Stomach smooth muscle (tissue), 2 donors: ENCODE measurements around the gene FGFR3.

Experiments used
- H3K27ac ChIP-seq: one replicate; pipeline ENCODE4 v1.7.0; 2013; ENCODE audit warnings: mild to moderate bottlenecking, low read length, inconsistent platforms
- H3K27me3 ChIP-seq, 2 donors: one replicate each; pipeline ENCODE4 v1.7.0; 2013; ENCODE audit warnings: low read length in 2 of 2; ENCODE audit not compliant: insufficient read depth in 2 of 2, control insufficient read depth in 1 of 2
- H3K36me3 ChIP-seq, 2 donors: one replicate each; pipeline ENCODE4 v1.7.0; 2013; ENCODE audit warnings: low read length in 2 of 2; ENCODE audit not compliant: control insufficient read depth in 2 of 2, insufficient read depth in 2 of 2
- H3K4me1 ChIP-seq: one replicate; pipeline ENCODE4 v1.7.0; 2013; ENCODE audit warnings: low read length; ENCODE audit not compliant: control insufficient read depth, insufficient read depth
- H3K4me3 ChIP-seq, 2 donors: one replicate each; pipeline ENCODE4 v1.7.0; 2013; ENCODE audit warnings: low read length in 2 of 2
- H3K9ac ChIP-seq, 2 donors: one replicate each; pipeline ENCODE4 v1.7.0; 2013; ENCODE audit warnings: low read length in 2 of 2, mild to moderate bottlenecking in 1 of 2
- H3K9me3 ChIP-seq, 2 donors: one replicate each; pipeline ENCODE4 v1.7.0; 2013; ENCODE audit warnings: low read length in 2 of 2; ENCODE audit not compliant: control insufficient read depth in 2 of 2
- donor health status: healthy.
- donor health status: Pancreatic carcinoma.

Gene FGFR3

DNA sequence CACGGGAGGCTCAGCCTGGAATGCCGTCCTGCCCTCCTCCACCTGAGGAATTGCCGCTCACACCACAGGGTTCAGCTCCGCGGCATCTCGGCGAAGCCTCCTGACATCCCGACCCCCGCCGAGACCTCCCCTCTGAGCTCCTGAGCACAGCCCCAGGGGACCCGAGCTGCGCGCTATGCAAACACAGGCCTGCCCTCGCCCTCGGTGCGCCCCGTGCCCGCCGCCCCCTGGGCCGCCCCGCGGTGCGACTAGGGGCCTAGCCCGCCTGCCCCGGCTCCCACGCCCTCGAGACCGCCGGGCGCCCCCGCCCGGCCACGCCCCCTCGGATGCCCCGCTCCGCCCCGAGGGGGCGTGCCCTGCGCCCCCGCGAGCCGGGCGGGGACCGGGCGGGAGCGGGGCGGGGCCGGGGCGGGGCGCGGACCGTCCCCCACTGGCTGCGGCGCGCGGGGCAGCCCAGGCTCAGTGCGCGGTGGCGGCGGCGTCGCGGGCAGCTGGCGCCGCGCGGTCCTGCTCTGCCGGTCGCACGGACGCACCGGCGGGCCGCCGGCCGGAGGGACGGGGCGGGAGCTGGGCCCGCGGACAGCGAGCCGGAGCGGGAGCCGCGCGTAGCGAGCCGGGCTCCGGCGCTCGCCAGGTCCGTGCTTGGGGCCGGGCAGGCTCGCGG is at the start of gene FGFR3:
TSS of gene FGFR3 (plus strand) at position 462 of the 664 bp plus-strand sequence. CDS start 642 bp downstream, outside the sequence.
- Histone ChIP-seq H3K9ac (no peak within 1 kb of the TSS), H3K27me3 (peaks cover 26 to 51% of the 10 kb centered on the region in 2 donors), H3K27ac (no peak within 1 kb of the TSS), H3K4me1 (peaks cover 13% of the 10 kb centered on the region), H3K4me3 (peak within 1 kb of the TSS in 1 of 2 donors; percentile 54), H3K36me3 (no peaks in the 10 kb centered on the region), H3K9me3 (no peaks in the 10 kb centered on the region)

DNA sequence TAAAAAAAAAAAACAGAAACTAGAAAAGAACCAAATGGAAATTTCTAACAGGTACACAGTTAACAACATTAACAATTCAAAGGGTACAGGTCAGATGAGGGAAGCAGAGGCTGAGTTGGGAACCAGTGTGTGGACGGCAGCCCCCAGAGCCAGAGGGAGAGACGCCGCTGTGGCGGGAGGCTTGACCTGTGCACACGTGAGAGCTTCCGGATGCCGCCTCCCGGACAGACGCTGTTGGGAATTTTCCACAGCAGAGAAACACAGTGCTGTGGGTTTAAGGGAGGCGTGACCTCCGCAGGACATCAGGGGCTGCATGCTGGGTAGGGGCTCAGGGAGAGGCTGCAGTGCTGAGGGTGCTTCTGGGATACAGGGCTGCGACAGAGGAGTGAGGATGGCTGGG is 49.5 kb upstream of the FGFR3 start:
- H3K4me1 ChIP-seq, result no peaks in the 10 kb centered on the region
- H3K27me3 ChIP-seq, result peaks cover 2 to 4% of the 10 kb centered on the region in 2 donors
- no peak overlapping the region for H3K4me3 ChIP-seq
- peaks cover 0 to 6% of the 10 kb centered on the region in 2 donors for H3K9me3 ChIP-seq
- peaks cover 0 to 3% of the 10 kb centered on the region in 2 donors for H3K36me3 ChIP-seq
- H3K9ac ChIP-seq, result no peak overlapping the region
- no peak overlapping the region for H3K27ac ChIP-seq

DNA sequence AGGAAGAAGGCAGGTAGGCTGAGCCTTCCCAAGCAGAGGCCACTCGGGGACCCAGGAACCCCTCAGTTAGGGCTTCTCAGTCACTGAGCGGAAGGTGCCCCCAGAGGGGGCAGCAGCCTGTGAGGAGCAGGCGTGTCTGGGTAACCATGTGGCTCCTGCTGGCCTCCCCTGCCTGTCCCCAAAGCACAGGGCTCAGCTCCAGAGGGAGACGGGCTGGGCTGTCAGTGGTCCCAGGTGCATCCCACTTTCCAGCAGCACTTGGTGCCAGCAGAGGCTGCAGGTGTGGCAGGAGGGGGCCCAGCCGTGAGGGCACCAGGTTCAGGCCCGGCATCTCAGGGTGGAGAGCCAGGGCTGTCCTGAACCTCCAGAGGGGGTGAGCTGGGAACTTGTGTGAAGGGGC is 49.1 kb upstream of the FGFR3 start:
- Histone ChIP-seq H3K9ac (no peak overlapping the region), H3K4me1 (no peaks in the 10 kb centered on the region), H3K9me3 (peaks cover 0 to 4% of the 10 kb centered on the region in 2 donors), H3K4me3 (no peak overlapping the region), H3K36me3 (peaks cover 0 to 2% of the 10 kb centered on the region in 2 donors), H3K27ac (no peak overlapping the region), H3K27me3 (peaks cover 2 to 6% of the 10 kb centered on the region in 2 donors)

DNA sequence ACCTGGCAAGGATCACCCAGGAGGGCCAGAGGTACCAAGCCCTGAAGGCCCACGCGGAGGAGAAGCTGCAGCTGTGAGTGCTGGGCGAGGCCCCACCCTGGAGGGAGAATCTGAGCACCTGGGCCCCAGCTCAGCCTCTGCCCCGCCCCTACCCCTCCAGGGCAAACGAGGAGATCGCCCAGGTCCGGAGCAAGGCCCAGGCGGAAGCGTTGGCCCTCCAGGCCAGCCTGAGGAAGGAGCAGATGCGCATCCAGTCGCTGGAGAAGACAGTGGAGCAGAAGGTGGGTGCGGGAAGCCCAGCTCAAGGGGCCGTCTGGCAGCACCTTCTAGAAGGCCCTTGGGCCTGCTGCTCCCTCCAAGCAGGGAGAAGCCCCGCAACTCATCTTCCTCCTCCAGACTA is 48.5 kb upstream of the FGFR3 start:
- Histone ChIP-seq H3K4me3 (no peak overlapping the region), H3K36me3 (peaks cover 0 to 2% of the 10 kb centered on the region in 2 donors), H3K27ac (no peak overlapping the region), H3K9me3 (peaks cover 0 to 4% of the 10 kb centered on the region in 2 donors), H3K9ac (no peak overlapping the region), H3K27me3 (peaks cover 4 to 6% of the 10 kb centered on the region in 2 donors), H3K4me1 (no peaks in the 10 kb centered on the region)

DNA sequence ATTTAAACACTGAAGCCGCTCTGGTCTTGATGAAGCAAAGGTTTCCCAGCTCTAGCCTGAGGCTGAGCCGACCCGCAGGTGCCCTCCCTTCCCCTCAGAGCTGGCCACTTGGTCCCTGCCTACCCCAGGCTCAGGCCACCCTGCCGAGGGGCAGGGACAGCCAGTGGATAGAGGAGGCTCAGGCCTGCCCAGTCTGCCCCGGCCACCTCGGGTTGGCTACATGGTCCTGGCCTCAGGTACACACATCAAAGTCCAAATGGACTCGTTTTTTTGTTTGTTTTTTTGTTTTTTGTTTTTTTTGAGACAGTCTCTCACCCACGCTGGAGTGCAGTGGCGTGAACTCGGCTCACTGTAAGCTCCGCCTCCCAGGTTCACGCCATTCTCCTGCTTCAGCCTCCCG is 47.9 kb upstream of the FGFR3 start:
- H3K4me1 ChIP-seq, result no peaks in the 10 kb centered on the region
- no peak overlapping the region for H3K27ac ChIP-seq
- H3K36me3 ChIP-seq, result peaks cover 0 to 2% of the 10 kb centered on the region in 2 donors
- H3K9ac ChIP-seq, result no peak overlapping the region
- H3K4me3 ChIP-seq, result no peak overlapping the region
- H3K9me3 ChIP-seq, result peaks cover 0 to 4% of the 10 kb centered on the region in 2 donors
- H3K27me3 ChIP-seq, result peaks cover 4 to 6% of the 10 kb centered on the region in 2 donors

DNA sequence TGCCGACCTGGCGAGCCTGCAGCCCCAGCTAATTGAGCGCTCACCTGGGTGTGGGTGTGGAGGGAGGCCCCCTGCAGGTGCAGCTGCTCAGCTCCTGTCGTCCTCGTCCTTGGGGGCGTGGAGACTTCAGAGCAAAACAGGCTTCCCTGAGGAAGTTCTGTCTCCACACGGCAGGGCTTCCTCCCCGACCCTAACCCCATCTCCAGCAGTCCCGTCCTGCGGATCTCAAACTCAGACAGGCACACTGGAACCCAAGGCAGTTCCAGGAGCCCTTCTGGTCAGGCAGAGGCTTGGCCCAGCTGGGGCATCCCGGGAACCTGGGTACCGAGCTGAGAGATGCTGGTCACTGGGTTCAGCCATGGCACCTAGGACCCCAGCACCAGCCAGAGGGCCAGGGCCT is 47.4 kb upstream of the FGFR3 start:
- Histone ChIP-seq H3K4me1 (no peaks in the 10 kb centered on the region), H3K27me3 (peaks cover 4 to 6% of the 10 kb centered on the region in 2 donors), H3K27ac (no peak overlapping the region), H3K9me3 (peaks cover 0 to 4% of the 10 kb centered on the region in 2 donors), H3K9ac (no peak overlapping the region), H3K4me3 (no peak overlapping the region), H3K36me3 (peaks cover 0 to 2% of the 10 kb centered on the region in 2 donors)

DNA sequence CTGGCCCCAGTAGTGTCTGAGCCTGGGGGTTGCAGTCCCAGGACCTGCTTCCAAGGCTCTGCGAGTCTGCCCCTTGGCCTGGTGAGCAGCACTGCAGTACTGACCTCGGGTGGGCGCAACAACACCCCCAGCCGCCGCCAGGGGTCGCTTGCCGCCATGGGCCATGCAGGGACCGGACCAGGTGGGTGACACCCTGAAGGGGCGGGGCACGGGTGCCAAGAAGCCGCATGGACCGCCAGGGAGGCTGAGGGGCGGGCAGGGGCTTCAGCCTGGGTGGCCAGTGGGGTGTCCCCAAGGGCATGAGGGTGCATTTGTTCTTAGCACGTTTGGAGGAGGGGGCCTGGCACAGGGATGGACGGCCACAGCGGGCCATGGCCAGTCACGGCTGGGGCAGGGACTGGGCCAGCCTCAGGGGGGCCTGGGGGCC is 46.8 kb upstream of the FGFR3 start:
- H3K27me3 ChIP-seq, result peaks cover 4 to 6% of the 10 kb centered on the region in 2 donors
- H3K9ac ChIP-seq, result no peak overlapping the region
- no peak overlapping the region for H3K27ac ChIP-seq
- no peak overlapping the region for H3K4me3 ChIP-seq
- no peaks in the 10 kb centered on the region for H3K4me1 ChIP-seq
- peaks cover 0 to 4% of the 10 kb centered on the region in 2 donors for H3K9me3 ChIP-seq
- H3K36me3 ChIP-seq, result no peaks in the 10 kb centered on the region

DNA sequence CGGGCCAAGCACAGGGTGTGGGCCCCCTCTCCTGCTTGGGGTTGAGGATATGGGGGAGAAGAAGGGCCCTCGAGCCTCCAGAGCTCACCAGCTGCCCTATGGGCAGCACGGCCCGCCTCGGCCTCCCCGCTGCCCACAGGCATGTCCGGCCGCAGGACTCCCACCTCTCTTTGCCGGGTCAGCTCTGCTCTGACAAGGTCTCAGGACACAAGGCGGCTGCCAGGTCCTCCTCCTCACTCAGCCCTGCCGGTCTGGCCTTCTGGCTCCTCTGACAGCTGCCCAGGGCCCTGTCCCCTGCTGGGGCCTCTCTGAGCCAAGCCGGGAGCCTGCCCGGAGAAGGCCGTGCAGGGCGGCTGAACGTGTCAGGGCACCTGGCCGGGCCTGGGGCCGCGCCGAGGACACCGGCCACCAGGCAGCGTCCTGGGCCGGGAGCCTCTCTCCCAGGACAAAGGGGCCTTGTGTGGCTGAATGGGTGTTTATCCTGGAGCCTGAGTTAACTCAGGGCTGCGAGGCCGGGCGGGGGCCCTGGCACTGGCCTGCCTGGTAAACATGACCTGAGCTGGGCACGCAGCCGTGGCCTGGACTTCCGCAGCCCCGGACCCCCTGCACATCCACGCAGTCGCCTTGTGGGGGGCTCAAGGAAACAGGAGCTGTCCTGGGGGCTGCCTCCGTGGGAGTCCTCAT is 46.0 kb upstream of the FGFR3 start:
- Histone ChIP-seq H3K4me3 (no peak overlapping the region), H3K4me1 (no peaks in the 10 kb centered on the region), H3K27ac (no peak overlapping the region), H3K9me3 (peaks cover 0 to 4% of the 10 kb centered on the region in 2 donors), H3K9ac (no peak overlapping the region), H3K27me3 (peaks cover 4 to 6% of the 10 kb centered on the region in 2 donors), H3K36me3 (no peaks in the 10 kb centered on the region)

DNA sequence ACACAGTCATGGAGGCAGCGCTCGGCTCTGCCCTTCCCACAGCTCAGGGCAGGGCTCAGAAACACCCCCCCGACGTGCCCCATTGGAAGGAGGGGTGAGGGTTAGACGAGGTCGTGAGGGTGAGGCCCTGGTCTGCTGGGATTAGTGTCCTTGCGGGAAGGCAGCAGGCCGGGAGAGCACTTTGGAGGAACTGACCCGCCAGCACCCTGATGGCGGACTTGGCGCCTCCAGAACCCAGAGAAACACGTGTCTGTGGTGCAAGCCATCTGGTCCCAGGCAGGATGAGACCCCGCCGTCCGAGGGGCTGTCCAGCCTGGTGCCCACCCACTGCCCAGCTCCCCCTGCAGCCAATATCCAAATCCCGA is 45.5 kb upstream of the FGFR3 start:
- Histone ChIP-seq H3K27ac (no peak overlapping the region), H3K4me1 (no peaks in the 10 kb centered on the region), H3K9ac (no peak overlapping the region), H3K4me3 (no peak overlapping the region), H3K9me3 (peaks cover 0 to 4% of the 10 kb centered on the region in 2 donors), H3K27me3 (peaks cover 4 to 6% of the 10 kb centered on the region in 2 donors), H3K36me3 (no peaks in the 10 kb centered on the region)

DNA sequence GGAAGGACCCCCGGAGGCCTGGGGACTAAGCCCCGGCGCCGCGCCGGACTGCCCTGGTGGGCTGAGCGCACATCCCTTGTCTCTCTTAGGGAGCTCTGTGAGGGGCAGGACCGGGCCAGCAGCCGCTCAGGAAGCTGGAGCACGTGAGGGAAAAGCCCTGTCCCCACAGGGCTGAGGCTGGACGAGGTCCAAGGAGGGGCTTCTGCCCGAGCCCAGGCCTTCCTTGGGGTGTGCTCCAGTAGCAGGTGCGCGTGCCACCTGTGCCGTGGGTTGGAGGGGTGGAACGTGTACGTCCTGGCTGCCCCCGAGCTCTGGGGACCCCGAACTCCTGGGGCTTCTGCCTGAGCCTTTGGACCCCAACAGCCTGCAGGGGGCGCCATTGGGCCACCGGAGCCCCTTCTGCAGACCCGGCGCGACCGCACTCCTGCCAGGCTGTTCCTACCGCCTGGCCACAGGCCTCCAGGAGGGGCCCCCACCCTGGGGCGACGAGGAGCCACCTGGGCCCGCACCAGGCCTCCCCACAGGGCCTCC is 44.6 kb upstream of the FGFR3 start:
- Histone ChIP-seq H3K4me3 (no peak overlapping the region), H3K4me1 (no peaks in the 10 kb centered on the region), H3K9ac (no peak overlapping the region), H3K27me3 (peaks cover 4 to 6% of the 10 kb centered on the region in 2 donors), H3K36me3 (no peaks in the 10 kb centered on the region), H3K9me3 (peaks cover 0 to 4% of the 10 kb centered on the region in 2 donors), H3K27ac (no peak overlapping the region)
